PFSK-1 (cell line): Measurements from ENCODE around the gene UBL4A. TPM values are rescaled to one million over a fixed set of nuclear protein-coding genes. Genes with fewer than 3 reads are reported as not detected.
A peak's percentile ranks its signal among the peaks of the same experiment; 100 is the strongest.

ENCODE experiments used
- FOXP2 ChIP-seq: optimal IDR thresholded peaks from 2 replicates; pipeline ENCODE3; 2011; ENCODE audit warnings: borderline replicate concordance, control low read depth, inconsistent platforms; ENCODE audit not compliant: insufficient read depth; ENCODE audit errors: extremely low read length, extremely low read depth
- POLR2AphosphoS5 ChIP-seq: IDR thresholded peaks from 2 replicates; pipeline ENCODE4 v1.6.1; 2012; ENCODE audit warnings: low read depth, mild to moderate bottlenecking, control low read depth, low read length, moderate library complexity
- REST ChIP-seq, 2 experiments: IDR thresholded peaks; 2 replicates each; pipeline versions ENCODE4 v1.6.1 to v1.8.0; 2011 to 2012; ENCODE audit warnings: low read depth in 2 of 2, low read length in 2 of 2, control low read depth in 1 of 2, inconsistent platforms in 1 of 2, mild to moderate bottlenecking in 1 of 2, moderate library complexity in 1 of 2; ENCODE audit not compliant: insufficient read depth in 1 of 2
- SIN3A ChIP-seq: IDR thresholded peaks from 2 replicates; pipeline ENCODE4 v1.6.1; 2012; ENCODE audit warnings: mild to moderate bottlenecking, low read length, moderate library complexity, borderline replicate concordance; ENCODE audit not compliant: insufficient read depth
- TAF1 ChIP-seq: IDR thresholded peaks from 2 replicates; pipeline ENCODE4 v1.6.1; 2012; ENCODE audit warnings: low read length, control low read depth, borderline replicate concordance; ENCODE audit not compliant: insufficient read depth
- polyA plus RNA-seq: library from polyadenylated mRNA; unstranded; fragments of >200 nt; gene quantifications from one replicate; pipeline ENCODE4 v1.2.1, GENCODE V29; 2012; ENCODE audit warnings: low read depth, missing spikeins; ENCODE audit not compliant: insufficient read length

UBL4A gene
- 89.1 TPM for polyA plus RNA-seq

- TF ChIP-seq POLR2AphosphoS5 (0 out of 2 replicates have a peak, but pooled peaks have one; percentile 21), REST (IDR thresholded peaks at IDR 0.05; ENCODE audit: insufficient read depth in 1 of 2, low read depth in 2 of 2, low read length in 2 of 2) (no peak), SIN3A (no peak), FOXP2 (no peak), TAF1 (no peak)
These were observed at the start of gene UBL4A for GRCh38 chrX:154486396-154487207. Gene UBL4A, minus strand, starts transcription at chrX:154486615. Its CDS starts 31 bp downstream, at chrX:154486584.

- TF ChIP-seq TAF1 = no peak
- TF ChIP-seq REST (IDR thresholded peaks at IDR 0.05; ENCODE audit: insufficient read depth in 1 of 2, low read depth in 2 of 2, low read length in 2 of 2) = no peak
- no peak for TF ChIP-seq SIN3A
- no peak for TF ChIP-seq POLR2AphosphoS5
- no peak for TF ChIP-seq FOXP2
These were observed 49.5 kb upstream of the UBL4A start for GRCh38 chrX:154535892-154536291.

GRCh38 chrX:154534526-154535322 lies 48.3 kb upstream of the UBL4A start:
- TF ChIP-seq TAF1 (no peak), REST (IDR thresholded peaks at IDR 0.05; ENCODE audit: insufficient read depth in 1 of 2, low read depth in 2 of 2, low read length in 2 of 2) (no peak), POLR2AphosphoS5 (no peak), SIN3A (no peak), FOXP2 (no peak)

- TF ChIP-seq TAF1 (no peak), FOXP2 (no peak), SIN3A (no peak), POLR2AphosphoS5 (no peak), REST (IDR thresholded peaks at IDR 0.05; ENCODE audit: insufficient read depth in 1 of 2, low read depth in 2 of 2, low read length in 2 of 2) (no peak)
These were observed 46.3 kb upstream of the UBL4A start for GRCh38 chrX:154532690-154533089.
